ENCODE measurements around the gene RRM2. TPM values are rescaled to one million over a fixed set of nuclear protein-coding genes. Genes with fewer than 3 reads are reported as not detected.

RRM2 gene
- total RNA-seq, 1 donor from 2014 or later = 21.2 TPM

GRCh38 chr2:10141736-10142639 lies 19.4 kb downstream of the RRM2 start:
- H3K4me1 Mint-ChIP-seq (ENCODE audit: low read depth, unreplicated experiment) = no peaks in the 10 kb centered on the region
- H3K4me3 Mint-ChIP-seq (ENCODE audit: unreplicated experiment) = no peak overlapping the region
- TF ChIP-seq CTCF (IDR thresholded peaks at IDR 0.05; ENCODE audit: partially characterized antibody, unreplicated experiment) = peak; percentile 60
- H3K27me3 Mint-ChIP-seq (ENCODE audit: unreplicated experiment) = peaks cover 1% of the 10 kb centered on the region
- H3K27ac Mint-ChIP-seq (ENCODE audit: unreplicated experiment) = no peak overlapping the region
- no peaks in the 10 kb centered on the region for H3K36me3 Mint-ChIP-seq (ENCODE audit: unreplicated experiment)
- DNase-seq = peak; percentile 57
- H3K9me3 Mint-ChIP-seq (ENCODE audit: unreplicated experiment) = peaks cover 2% of the 10 kb centered on the region

- Mint-ChIP-seq H3K4me3 (ENCODE audit: unreplicated experiment) (no peak overlapping the region), H3K4me1 (ENCODE audit: low read depth, unreplicated experiment) (no peaks in the 10 kb centered on the region), H3K27me3 (ENCODE audit: unreplicated experiment) (peaks cover 1% of the 10 kb centered on the region), H3K36me3 (ENCODE audit: unreplicated experiment) (no peaks in the 10 kb centered on the region), H3K27ac (ENCODE audit: unreplicated experiment) (no peak overlapping the region), H3K9me3 (ENCODE audit: unreplicated experiment) (peaks cover 2% of the 10 kb centered on the region)
- DNase-seq = no peak
- peak; percentile 21 for TF ChIP-seq CTCF (IDR thresholded peaks at IDR 0.05; ENCODE audit: partially characterized antibody, unreplicated experiment)
Observed at GRCh38 chr2:10142640-10142965, 20.1 kb downstream of the RRM2 start.

- Mint-ChIP-seq H3K4me1 (ENCODE audit: low read depth, unreplicated experiment) (no peaks in the 10 kb centered on the region), H3K9me3 (ENCODE audit: unreplicated experiment) (no peaks in the 10 kb centered on the region), H3K4me3 (ENCODE audit: unreplicated experiment) (no peak overlapping the region), H3K27ac (ENCODE audit: unreplicated experiment) (no peak overlapping the region), H3K36me3 (ENCODE audit: unreplicated experiment) (no peaks in the 10 kb centered on the region), H3K27me3 (ENCODE audit: unreplicated experiment) (peaks cover 1% of the 10 kb centered on the region)
- no peak for DNase-seq
- TF ChIP-seq CTCF (IDR thresholded peaks at IDR 0.05; ENCODE audit: partially characterized antibody, unreplicated experiment) = no peak
Observed at GRCh38 chr2:10144771-10145518, 22.4 kb downstream of the RRM2 start.

GRCh38 chr2:10145519-10146357 lies 23.2 kb downstream of the RRM2 start:
- Mint-ChIP-seq H3K4me3 (ENCODE audit: unreplicated experiment) (no peak overlapping the region), H3K27me3 (ENCODE audit: unreplicated experiment) (peaks cover 1% of the 10 kb centered on the region), H3K27ac (ENCODE audit: unreplicated experiment) (no peak overlapping the region), H3K9me3 (ENCODE audit: unreplicated experiment) (no peaks in the 10 kb centered on the region), H3K36me3 (ENCODE audit: unreplicated experiment) (no peaks in the 10 kb centered on the region), H3K4me1 (ENCODE audit: low read depth, unreplicated experiment) (no peaks in the 10 kb centered on the region)
- no peak for DNase-seq
- no peak for TF ChIP-seq CTCF (IDR thresholded peaks at IDR 0.05; ENCODE audit: partially characterized antibody, unreplicated experiment)
